ENCODE measurements around the gene DBT.

DNA sequence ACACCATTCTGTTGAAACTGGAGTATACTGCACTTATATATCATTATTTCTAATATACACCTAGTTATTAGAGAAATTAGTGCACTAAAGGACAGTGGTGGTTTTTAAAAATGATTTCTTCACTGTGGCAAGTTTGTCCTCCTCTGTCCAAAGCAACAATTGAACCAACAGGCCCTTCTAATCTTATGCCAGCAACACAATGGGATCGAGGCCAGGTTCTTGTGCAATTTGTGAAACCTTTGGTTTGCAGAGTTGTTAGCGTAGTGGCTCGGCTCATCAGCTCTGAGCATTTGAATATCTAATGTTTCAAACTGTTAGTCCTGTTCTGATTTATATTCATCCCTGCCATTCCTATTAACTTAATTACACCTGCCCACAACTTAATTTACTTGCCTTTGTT lies 61.7 kb downstream of the DBT start:
- TF ChIP-seq, protein P1, sequence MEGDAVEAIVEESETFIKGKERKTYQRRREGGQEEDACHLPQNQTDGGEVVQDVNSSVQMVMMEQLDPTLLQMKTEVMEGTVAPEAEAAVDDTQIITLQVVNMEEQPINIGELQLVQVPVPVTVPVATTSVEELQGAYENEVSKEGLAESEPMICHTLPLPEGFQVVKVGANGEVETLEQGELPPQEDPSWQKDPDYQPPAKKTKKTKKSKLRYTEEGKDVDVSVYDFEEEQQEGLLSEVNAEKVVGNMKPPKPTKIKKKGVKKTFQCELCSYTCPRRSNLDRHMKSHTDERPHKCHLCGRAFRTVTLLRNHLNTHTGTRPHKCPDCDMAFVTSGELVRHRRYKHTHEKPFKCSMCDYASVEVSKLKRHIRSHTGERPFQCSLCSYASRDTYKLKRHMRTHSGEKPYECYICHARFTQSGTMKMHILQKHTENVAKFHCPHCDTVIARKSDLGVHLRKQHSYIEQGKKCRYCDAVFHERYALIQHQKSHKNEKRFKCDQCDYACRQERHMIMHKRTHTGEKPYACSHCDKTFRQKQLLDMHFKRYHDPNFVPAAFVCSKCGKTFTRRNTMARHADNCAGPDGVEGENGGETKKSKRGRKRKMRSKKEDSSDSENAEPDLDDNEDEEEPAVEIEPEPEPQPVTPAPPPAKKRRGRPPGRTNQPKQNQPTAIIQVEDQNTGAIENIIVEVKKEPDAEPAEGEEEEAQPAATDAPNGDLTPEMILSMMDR (conservative IDR thresholded peaks at IDR 0.05; ENCODE audit: low read length): no peak
- no peak for TF ChIP-seq EZH2phosphoT487 (IDR thresholded peaks at IDR 0.05; ENCODE audit: borderline replicate concordance, low read depth, low read length)

Data from OCI-LY7 (cell line).